ENCODE measurements around the gene ECT2. TPM values are rescaled to one million over a fixed set of nuclear protein-coding genes. Genes with fewer than 3 reads are reported as not detected.
"Not testable (repeated sequence)": the region's sequence is repeated elsewhere in the genome, so short reads cannot be mapped to it uniquely, and the experiment has no call there.

Gene ECT2
- total and polyA plus RNA-seq, 2 donors, result 4.0 to 39.0 TPM

GRCh38 chr3:172804323-172804722, 53.8 kb downstream of the ECT2 start:
- no peak for DNase-seq (ENCODE audit: extremely low spot score)
- Histone ChIP-seq H3K4me1 (ENCODE audit: insufficient read depth) (no peaks in the 10 kb centered on the region), H3K4me3 (ENCODE audit: low read depth, low read length) (no peak overlapping the region), H3K36me3 (ENCODE audit: insufficient read depth) (peaks cover 2% of the 10 kb centered on the region), H3K27ac (ENCODE audit: low read depth) (no peak overlapping the region)
- WGBS, result 78% methylated on average over 1 of the region's 1 CpG

- 44% methylated on average over 4 of the region's 4 CpGs for WGBS
- DNase-seq (ENCODE audit: extremely low spot score), result peak; percentile 20
- H3K36me3 ChIP-seq (ENCODE audit: insufficient read depth), result peaks cover 2% of the 10 kb centered on the region
- no peak overlapping the region for H3K27ac ChIP-seq (ENCODE audit: low read depth)
- H3K4me3 ChIP-seq (ENCODE audit: low read depth, low read length), result no peak overlapping the region
- no peaks in the 10 kb centered on the region for H3K4me1 ChIP-seq (ENCODE audit: insufficient read depth)
These were observed 58.5 kb downstream of the ECT2 start for GRCh38 chr3:172808969-172809546.

GRCh38 chr3:172811099-172811498, 60.6 kb downstream of the ECT2 start:
- 94% methylated on average over 4 of the region's 4 CpGs for WGBS

GRCh38 chr3:172813462-172813861, 62.9 kb downstream of the ECT2 start:
- Histone ChIP-seq H3K4me1 (ENCODE audit: insufficient read depth) (no peaks in the 10 kb centered on the region), H3K4me3 (ENCODE audit: low read depth, low read length) (no peak overlapping the region), H3K36me3 (ENCODE audit: insufficient read depth) (no peaks in the 10 kb centered on the region), H3K27ac (ENCODE audit: low read depth) (no peak overlapping the region)
- DNase-seq (ENCODE audit: extremely low spot score), result no peak
- WGBS, result 97% methylated on average over 3 of the region's 3 CpGs

More at GRCh38 chr3:172811099-172811498, 60.6 kb downstream of the ECT2 start:
- Histone ChIP-seq H3K36me3 (ENCODE audit: insufficient read depth) (peaks cover under 1% of the 10 kb centered on the region), H3K27ac (ENCODE audit: low read depth) (no peak overlapping the region), H3K4me3 (ENCODE audit: low read depth, low read length) (no peak overlapping the region), H3K4me1 (ENCODE audit: insufficient read depth) (no peaks in the 10 kb centered on the region)
- DNase-seq (ENCODE audit: extremely low spot score), result no peak

DNA sequence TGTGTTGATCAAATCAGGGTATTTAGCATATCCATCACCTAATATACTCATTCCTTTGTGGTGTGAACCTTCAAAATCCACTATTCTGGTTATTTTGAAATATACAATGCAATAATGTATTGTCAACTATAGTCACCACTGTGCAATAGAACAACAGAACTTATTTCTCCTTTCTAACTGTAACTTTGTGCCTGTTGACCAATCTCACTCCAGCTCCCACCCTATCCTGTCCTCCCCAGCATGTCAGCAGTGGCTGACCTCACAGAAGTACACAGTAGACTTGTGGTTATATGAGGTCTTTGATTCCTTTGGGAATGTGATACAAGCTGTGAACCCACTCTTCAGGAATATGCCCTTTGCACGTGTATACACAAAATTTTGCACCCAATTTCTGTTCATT, 64.2 kb downstream of the ECT2 start:
- Histone ChIP-seq H3K4me1 (ENCODE audit: insufficient read depth) (no peaks in the 10 kb centered on the region), H3K4me3 (ENCODE audit: low read depth, low read length) (no peak overlapping the region), H3K27ac (ENCODE audit: low read depth) (no peak overlapping the region), H3K36me3 (ENCODE audit: insufficient read depth) (no peaks in the 10 kb centered on the region)
- 89% methylated on average over 1 of the region's 1 CpG for WGBS
- no peak for DNase-seq (ENCODE audit: extremely low spot score)

GRCh38 chr3:172815857-172816256, 65.3 kb downstream of the ECT2 start:
- WGBS, result 61% methylated on average over 4 of the region's 4 CpGs
- H3K27ac ChIP-seq (ENCODE audit: low read depth), result no peak overlapping the region
- DNase-seq (ENCODE audit: extremely low spot score), result no peak
- no peaks in the 10 kb centered on the region for H3K36me3 ChIP-seq (ENCODE audit: insufficient read depth)
- no peaks in the 10 kb centered on the region for H3K4me1 ChIP-seq (ENCODE audit: insufficient read depth)
- H3K4me3 ChIP-seq (ENCODE audit: low read depth, low read length), result no peak overlapping the region

DNA sequence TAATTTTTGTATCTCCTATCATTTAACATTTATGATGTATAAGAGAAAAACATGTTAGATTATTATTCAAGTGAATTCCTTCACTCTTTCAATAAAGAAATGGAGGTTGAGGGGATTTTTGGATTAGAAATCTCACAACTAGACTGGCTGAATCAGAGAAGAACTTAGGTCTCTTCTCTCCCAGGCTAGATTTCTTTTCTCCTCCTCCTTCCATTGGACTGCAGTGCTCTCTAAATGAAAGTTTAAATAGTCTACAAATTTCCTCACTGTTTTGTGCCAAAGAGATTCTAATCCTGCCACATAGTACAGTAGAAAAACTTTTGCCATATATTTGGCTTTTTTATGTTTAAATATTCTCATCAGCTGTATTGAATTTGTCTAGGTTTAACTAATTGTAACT, 65.8 kb downstream of the ECT2 start:
- no peak for DNase-seq (ENCODE audit: extremely low spot score)
- Histone ChIP-seq H3K4me1 (ENCODE audit: insufficient read depth) (no peaks in the 10 kb centered on the region), H3K4me3 (ENCODE audit: low read depth, low read length) (no peak overlapping the region), H3K27ac (ENCODE audit: low read depth) (no peak overlapping the region), H3K36me3 (ENCODE audit: insufficient read depth) (no peaks in the 10 kb centered on the region)

- H3K36me3 ChIP-seq (ENCODE audit: insufficient read depth), result no peaks in the 10 kb centered on the region
- DNase-seq (ENCODE audit: extremely low spot score), result no peak
- 75% methylated on average over 2 of the region's 2 CpGs for WGBS
These were observed 66.4 kb downstream of the ECT2 start for GRCh38 chr3:172816968-172817367.

DNA sequence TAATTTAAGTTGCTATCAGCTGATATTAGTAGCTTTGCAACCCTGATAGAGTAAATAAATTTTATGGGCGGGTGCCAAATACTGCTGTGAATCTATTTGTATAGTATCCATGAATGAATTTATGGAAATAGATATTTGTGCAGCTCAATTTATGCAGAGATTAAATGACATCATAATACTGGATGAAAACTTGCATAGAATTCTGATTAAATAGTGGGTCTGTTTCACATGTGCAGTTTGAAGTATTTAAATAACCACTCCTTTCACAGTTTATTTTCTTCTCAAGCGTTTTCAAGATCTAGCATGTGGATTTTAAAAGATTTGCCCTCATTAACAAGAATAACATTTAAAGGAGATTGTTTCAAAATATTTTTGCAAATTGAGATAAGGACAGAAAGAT, 70.0 kb downstream of the ECT2 start:
- H3K4me1 ChIP-seq (ENCODE audit: insufficient read depth), result no peaks in the 10 kb centered on the region
- H3K4me3 ChIP-seq (ENCODE audit: low read depth, low read length), result no peak overlapping the region
- no peak overlapping the region for H3K27ac ChIP-seq (ENCODE audit: low read depth)
- DNase-seq (ENCODE audit: extremely low spot score), result no peak
- 39% methylated on average over 2 of the region's 2 CpGs for WGBS
- H3K36me3 ChIP-seq (ENCODE audit: insufficient read depth), result no peaks in the 10 kb centered on the region

More at GRCh38 chr3:172816968-172817367, 66.4 kb downstream of the ECT2 start:
- Histone ChIP-seq H3K27ac (ENCODE audit: low read depth) (no peak overlapping the region), H3K4me3 (ENCODE audit: low read depth, low read length) (no peak overlapping the region), H3K4me1 (ENCODE audit: insufficient read depth) (no peaks in the 10 kb centered on the region)

DNA sequence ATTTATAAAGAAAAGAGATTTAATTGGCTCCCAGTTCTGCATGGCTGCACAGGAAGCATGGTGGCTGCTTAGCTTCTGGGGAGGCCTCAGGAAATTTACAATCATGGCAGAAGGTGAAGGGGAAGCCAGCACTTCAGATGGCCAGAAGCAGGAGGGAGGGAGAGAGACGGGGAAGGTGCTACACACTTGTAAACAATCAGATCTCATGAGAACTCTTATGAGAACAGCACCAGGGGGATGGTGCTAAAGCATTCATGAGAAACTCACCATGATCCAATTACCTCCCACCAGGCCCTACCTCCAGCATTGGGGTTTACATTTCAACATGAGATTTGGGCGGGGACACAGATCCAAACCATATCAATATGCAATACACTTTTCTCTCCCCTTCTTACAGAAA, 73.7 kb downstream of the ECT2 start:
- WGBS, result 85% methylated on average over 2 of the region's 2 CpGs
- H3K27ac ChIP-seq (ENCODE audit: low read depth), result no peak overlapping the region
- H3K4me3 ChIP-seq (ENCODE audit: low read depth, low read length), result no peak overlapping the region
- no peaks in the 10 kb centered on the region for H3K36me3 ChIP-seq (ENCODE audit: insufficient read depth)
- H3K4me1 ChIP-seq (ENCODE audit: insufficient read depth), result no peaks in the 10 kb centered on the region
- DNase-seq (ENCODE audit: extremely low spot score), result no peak

- not testable (repeated sequence) for DNase-seq (ENCODE audit: extremely low spot score); H3K4me1 ChIP-seq (ENCODE audit: insufficient read depth); H3K36me3 ChIP-seq (ENCODE audit: insufficient read depth); H3K27ac ChIP-seq (ENCODE audit: low read depth); H3K4me3 ChIP-seq (ENCODE audit: low read depth, low read length)
- 90% methylated on average over 2 of the region's 2 CpGs for WGBS
These were observed 76.7 kb downstream of the ECT2 start for GRCh38 chr3:172827231-172827630.

DNA sequence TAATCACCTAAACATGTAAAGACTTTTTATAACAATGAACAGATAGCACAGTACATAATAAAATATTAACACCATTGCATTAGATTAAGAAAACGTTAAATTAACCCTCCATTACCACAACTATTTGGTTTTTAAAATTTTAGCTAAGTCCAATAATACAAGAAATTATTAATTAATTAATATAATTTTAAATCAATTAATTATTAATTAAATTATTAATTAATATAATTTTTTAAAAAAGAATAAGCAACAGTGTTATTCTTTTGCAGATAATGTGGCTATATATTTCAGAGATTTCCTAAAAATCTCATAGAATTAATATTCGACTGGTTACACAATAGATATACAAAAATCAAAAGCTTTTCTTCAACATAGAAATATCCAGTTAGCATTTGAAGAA, 82.5 kb downstream of the ECT2 start:
- Histone ChIP-seq H3K36me3 (ENCODE audit: insufficient read depth) (no peaks in the 10 kb centered on the region), H3K27ac (ENCODE audit: low read depth) (no peak overlapping the region), H3K4me3 (ENCODE audit: low read depth, low read length) (no peak overlapping the region), H3K4me1 (ENCODE audit: insufficient read depth) (no peaks in the 10 kb centered on the region)
- no peak for DNase-seq (ENCODE audit: extremely low spot score)
- 90% methylated on average over 2 of the region's 2 CpGs for WGBS

GRCh38 chr3:172836390-172836997, 86.0 kb downstream of the ECT2 start:
- WGBS, result 46% methylated on average over 6 of the region's 6 CpGs
- H3K36me3 ChIP-seq (ENCODE audit: insufficient read depth), result no peaks in the 10 kb centered on the region
- H3K27ac ChIP-seq (ENCODE audit: low read depth), result no peak overlapping the region
- no peak for DNase-seq (ENCODE audit: extremely low spot score)
- H3K4me3 ChIP-seq (ENCODE audit: low read depth, low read length), result no peak overlapping the region
- H3K4me1 ChIP-seq (ENCODE audit: insufficient read depth), result no peaks in the 10 kb centered on the region

GRCh38 chr3:172839679-172840078, 89.2 kb downstream of the ECT2 start:
- Histone ChIP-seq H3K4me3 (ENCODE audit: low read depth, low read length) (no peak overlapping the region), H3K27ac (ENCODE audit: low read depth) (no peak overlapping the region), H3K4me1 (ENCODE audit: insufficient read depth) (no peaks in the 10 kb centered on the region), H3K36me3 (ENCODE audit: insufficient read depth) (no peaks in the 10 kb centered on the region)
- DNase-seq (ENCODE audit: extremely low spot score), result no peak
- WGBS, result 24% methylated on average over 4 of the region's 4 CpGs

Data from urinary bladder (tissue), 4 donors.